Measurements from ENCODE around the gene HMGXB3.

The HMGXB3 gene

DNA sequence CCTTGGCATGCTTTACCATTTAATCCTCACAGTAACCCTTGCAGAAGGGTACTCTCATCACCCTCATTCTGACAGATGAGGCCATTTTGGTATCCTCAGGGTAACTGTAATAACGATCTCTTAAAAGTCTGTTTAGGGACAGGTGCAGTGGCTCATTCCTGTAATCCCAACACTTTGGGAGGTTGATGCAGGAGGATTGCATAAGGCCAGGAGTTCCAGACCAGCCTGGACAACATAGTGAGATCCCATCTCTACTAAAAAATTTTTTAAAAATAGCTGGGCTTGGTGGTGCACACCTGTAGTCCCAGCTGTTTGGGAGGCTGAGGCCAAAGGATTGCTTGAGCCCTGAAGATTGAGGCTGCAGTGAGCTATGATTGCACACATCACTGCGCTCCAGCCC lies 54.0 kb downstream of the HMGXB3 start:
- no peak for DNase-seq

DNA sequence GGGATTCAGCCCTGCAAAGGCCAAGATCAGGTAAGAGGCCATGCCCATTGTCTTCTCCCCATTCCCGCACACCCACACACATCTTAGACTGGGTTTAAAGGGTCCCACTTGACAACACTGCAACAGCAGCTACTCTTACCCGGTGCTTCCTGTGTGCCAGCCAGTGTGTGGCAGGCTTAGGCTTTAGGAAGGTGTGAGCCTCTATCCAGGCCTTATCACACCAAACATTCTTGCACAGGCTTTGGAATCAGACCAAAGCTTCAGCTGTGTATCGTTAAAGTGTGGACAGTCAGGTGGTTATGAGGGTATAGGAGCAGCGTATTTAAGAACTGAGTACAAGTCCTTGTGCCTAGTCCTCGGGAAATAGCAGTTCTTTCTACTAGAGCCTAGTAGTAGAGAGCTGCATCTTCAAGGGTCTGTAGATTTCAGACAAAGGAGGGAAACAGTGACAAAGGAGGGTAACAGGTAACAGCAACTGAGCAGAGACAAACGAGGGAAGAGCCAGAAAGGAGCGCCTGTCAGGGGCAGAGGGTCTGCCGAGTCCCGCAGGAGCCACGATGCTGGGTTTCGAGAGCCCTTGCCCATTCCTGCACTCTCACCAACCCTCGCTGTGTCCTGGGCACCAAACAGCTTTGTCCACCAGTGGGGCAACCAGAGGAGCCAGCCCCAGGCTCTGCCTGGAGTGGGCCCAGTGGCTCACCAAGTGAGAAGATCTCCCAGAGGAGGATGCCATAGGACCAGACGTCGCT lies 55.0 kb downstream of the HMGXB3 start:
- no peak for DNase-seq

DNA sequence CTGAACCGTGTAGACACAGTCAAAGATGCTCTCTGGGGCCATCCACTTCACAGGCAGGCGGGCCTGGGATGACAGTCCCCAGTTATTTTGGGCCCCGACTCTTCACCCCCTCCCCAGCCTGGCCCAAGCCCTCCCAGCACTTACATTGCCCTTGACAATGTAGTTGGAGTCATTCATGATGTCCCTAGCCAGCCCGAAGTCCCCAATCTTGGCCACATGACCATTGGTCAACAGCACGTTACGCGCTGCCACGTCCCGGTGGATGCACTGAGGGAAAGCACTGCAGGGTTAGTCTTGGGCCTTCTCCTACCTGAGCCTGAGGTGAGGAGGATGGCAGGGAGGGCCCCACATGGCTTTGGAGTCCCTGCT lies 55.5 kb downstream of the HMGXB3 start:
- DNase-seq, result no peak

DNA sequence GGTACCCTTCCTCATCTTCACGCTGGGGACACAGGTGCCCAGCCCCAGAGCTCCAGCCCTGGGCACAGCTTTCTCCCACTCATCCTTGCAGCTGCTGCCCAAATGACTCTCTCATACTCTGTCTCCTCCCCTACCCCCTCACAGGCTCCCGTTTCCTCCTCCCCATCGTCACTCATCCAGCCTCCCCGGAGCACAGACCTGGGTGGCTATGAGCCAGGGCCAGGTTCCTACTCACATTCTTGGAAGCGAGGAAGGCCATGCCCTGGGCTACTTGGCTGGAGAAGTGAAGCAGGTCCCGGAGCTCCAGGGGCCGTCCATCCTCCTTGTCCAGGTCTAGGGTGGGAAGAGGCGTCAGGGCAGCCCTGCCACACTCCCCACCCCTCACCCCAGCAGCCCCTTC lies 56.5 kb downstream of the HMGXB3 start:
- no peak for DNase-seq

DNA sequence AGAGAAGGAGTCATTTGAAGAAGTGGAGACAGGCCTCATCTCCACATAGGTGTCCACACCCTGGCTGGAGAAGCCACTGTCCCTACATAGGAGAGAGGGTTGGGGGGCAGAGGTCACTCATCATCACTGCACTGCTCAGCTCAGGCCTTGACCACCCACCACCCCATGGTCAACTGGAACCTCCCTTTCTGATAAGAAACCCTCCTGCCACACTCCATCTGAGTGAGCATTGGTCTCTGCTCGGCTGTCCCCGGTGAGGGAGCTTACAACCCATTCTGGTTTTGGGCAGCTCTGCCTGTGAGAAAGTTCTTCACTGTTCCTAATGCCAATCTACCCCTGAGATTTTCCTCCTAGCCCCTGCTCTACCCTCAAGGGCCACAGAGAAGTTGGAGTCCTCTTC lies 57.0 kb downstream of the HMGXB3 start:
- no peak for DNase-seq

DNA sequence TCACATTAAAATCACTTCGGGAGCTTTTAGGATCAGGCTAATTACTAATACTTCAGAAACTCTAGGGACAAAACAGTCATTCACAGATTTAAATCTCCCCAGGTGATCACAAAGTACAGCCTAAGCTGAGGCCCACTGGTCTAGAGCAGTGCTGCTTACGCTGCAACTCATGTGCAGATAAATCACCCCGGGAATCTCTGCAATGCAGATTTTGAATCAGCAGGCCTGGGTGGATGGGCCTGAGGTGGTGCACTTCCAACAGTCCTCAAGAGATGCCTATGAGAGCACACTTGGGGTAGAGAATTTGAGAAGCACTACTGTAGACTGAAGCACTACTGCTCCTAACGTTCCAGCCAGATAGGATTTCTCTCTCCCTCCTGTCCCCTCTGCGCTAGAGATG lies 57.5 kb downstream of the HMGXB3 start:
- no peak for DNase-seq

DNA sequence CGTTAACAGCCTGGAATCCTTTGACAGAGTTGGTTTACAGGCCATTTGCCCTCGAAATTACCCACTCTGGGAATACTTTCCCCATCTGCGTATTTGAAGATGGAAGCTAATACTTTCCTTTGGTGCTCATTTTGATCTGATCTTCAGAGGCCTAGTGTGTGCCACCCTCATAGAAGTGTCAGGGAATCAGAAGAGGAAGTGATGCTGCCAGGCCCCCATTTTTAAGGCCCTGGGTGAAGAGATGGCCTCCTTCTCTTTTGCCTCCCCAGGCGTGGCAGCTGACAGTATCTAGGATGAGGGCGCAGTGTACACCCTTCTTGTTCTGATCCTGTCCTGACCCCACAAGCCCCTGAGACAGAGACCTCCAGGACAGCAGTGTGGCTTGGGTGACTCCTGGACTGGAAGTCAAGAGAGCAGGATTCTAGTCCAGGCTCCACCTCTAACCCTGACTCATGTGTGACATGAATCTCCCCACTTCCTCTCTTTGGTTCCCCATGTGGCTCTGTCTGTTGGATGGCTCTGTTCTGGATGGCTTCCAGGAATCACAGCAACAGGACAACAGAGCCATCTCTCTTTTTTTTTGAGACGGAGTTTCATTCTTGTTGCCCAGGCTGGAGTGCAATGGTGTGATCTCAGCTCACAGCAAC lies 58.1 kb downstream of the HMGXB3 start:
- no peak for DNase-seq

DNA sequence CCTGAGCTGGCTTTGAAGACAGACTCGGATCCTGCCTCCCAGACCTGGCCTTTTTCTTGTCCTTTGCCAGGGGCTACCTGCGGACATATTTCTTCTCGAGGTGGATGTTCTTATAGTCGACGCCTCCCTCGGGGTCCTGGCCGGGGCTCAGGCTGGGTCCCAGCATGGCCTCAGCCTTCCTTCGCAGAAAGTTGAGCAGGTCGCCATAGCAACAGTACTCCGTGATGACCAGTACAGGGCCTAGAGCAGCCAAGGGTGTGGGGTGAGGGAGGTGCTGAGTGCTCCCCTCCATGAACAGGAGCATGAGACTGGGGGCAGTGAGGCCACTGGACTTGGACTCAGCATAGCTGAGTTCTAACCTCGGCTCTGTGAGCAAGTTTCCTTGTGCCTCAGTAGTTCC lies 59.1 kb downstream of the HMGXB3 start:
- DNase-seq, result no peak

DNA sequence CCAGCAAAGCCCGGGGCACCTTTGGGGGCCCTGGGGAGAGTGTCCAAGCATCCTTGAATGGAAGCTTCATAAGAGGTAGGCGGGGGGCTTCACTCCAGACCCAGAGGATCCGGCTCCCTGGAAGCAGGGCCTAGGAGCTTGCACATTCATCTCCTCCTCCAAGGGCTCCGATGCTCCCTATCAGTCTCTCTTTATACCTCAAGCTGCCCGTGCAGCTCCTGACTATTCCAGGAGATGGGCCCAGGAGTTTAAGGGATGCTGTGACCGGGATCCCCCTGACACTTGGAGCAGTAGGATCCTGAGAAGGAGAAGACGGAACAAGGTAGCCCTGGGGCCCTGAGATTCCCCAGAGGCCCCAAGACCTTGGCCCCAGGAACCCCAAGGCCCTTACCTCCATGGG lies 59.9 kb downstream of the HMGXB3 start:
- DNase-seq, result no peak

DNA sequence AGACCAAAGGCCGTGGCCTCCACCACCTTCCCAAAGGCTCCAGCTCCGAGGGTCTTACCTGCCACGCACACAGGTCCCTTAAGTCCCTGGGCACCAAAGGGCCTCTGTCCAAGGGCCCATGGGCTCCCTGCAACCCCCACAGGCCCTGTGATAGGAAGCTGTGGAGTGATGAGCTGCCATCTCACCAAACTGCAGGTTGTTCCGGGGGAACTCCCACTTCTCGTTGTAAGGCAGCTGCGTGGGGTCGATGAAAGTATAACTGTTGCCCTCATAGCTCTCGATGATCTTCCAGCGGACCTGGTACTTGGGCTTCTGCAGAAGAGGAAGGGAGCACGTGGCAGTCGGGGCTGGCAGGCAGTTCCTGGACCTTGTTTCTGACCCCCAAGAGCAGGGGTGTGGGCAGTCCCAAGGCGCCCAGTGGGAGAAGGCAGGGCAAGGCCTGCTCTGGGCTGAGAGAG lies 61.0 kb downstream of the HMGXB3 start:
- no peak for DNase-seq

DNA sequence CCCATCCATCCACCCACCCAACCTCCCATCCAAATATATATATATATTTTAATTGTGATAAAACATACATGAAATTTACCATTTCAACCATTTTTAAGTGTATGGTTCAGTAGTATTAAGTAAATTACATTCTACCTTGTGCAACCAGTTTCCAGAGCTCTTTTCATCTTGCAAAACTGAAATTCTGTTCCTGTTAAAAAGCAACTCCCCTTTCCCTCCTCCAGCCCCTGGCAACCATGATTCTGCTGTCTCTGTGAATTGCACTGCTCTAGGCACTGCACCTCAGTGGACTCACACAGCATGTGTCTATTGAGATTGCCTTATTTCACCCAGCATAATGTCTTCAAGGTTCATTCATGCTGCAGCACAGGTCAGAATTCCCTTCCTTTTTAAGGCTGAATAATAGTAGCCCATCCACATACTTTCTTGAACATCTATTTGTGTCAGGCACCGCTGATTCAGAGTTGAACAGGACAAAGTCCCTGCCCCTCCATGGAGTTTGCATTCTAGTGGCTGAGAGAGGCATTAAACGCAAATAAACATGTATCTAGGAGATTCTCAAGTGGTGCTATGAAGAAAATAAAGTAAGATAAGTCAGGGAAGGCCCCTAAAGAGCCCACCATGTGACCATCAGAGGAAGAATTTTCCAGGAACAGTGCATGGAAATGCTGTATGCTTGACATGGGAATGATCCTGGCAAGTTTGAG lies 61.8 kb downstream of the HMGXB3 start:
- no peak for DNase-seq

DNA sequence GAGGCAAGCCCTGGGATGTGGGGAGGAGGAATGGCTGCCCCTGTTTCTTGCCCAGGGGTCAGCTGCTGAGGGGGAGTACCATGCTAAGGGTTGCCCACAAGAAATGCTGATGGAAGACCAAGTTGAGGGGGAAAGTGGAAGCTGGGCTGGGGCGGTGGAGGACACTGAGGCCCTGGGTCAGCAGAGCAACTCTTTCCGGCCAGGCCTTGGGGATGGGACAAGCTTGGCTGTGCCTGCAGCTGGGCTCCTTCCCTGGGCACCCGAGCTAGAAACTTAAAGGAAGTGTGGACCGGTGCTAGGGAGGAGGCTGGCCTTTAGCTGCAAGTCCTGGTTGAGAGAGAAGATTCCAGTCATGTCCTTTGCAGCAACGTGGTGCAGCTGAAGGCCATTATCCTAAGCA lies 63.1 kb downstream of the HMGXB3 start:
- no peak for DNase-seq

DNA sequence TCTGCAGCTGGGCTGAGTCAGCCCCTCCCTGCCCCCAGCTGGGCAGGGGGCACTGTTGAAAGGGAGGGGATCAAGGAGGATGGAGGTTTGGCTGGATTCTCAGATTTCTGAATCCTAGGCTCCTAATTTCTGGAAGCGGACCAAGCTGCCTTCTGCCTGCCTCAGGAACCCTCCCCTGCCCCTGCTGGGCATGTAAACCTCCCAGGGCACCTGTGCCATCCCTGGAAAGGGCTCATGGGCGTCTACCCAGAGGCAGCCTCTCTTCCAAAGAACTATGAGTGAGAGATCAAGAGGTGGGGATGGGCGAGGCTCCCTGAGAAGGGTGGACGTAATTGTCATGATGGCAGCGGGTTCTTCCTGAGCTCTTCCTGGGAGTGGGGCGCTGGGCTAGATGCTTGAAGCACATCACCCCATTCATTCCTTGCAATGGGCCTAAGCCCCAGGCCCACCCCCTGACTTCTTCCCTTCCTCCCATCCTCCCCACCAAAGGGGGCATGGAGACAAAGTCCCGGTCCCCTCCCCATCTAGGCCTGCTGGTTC lies 64.2 kb downstream of the HMGXB3 start:
- no peak for DNase-seq

DNA sequence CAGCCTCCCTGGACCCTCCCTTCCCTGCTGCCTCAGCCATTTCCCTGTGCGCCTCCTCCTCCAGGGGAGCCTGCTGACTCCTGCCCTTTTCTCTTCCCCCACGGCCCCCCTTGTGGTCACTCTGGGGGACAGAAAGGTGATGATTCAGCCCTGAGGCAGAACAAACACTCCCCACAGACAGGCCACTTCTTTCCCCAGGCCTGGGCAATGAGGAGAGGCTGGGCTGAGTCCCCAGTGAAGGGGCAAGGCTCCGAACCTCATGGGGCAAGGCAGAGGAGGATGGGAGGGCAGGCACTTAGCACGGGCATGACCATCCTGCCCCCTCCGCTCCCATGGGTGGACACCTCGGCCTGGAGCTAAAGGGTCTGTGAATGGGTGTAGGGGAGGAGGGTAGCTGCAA lies 64.8 kb downstream of the HMGXB3 start:
- DNase-seq, result no peak

DNA sequence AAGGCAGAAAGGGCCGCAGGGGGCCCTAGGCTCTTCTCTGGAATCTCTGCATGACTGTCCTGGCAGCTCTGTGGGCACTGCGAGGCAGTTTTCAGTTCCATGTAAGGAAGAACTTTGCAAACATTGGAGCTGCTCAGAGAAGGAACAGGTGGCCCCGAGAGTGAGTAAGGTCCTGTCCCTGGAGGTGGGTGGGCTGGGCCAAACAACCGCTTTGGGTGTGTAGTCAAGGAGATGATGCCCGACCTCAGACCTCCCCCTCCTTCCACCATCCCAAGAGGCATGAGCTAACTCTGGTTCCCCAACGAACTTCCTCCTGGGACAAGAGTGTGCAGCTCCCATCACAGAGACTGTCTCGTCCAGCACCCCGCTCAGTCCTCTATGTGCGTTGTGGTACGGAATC lies 65.3 kb downstream of the HMGXB3 start:
- no peak for DNase-seq

DNA sequence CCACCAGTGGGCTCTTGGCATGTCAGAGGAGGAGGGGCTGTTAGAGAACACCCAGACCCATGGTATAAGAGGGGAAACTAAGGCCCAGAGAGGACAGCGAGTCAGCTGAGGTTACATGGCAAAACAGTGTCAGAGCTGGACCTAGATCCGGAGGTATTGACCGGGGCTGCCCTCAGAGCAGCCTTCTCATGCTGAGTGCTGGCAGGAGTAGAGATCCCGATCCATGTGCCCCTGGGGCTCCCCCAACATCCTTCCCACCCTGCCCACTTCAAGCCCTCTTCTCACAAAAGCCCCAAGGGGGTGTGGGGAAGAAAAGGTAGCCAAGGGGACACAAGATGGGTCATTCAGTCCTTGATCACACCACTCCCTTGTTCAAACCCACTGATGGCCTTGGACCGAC lies 65.9 kb downstream of the HMGXB3 start:
- DNase-seq, result no peak

DNA sequence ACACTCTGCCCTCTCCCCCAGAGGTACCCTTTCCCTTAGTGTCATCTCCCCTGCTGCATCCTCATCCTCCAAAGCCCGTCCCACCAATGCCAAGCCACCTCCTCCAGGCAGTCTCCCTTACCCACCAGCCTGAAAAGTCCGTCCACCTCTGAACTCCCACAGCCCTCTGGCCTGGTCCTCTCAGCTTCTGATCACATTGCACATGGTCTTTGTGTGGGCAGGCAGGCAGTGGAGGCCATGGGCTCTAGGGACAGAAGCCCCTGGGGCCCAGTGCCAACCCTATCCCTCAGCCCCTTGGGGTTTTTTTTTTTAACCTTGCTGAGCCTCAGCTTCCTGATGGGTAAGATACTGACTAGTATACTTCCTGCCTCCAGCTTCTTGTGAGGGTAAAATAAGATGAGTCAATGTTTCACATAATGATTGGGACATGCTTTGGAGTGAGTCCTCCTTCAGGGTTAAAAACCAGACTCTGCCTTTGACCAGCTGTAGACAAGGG lies 66.4 kb downstream of the HMGXB3 start:
- no peak for DNase-seq

DNA sequence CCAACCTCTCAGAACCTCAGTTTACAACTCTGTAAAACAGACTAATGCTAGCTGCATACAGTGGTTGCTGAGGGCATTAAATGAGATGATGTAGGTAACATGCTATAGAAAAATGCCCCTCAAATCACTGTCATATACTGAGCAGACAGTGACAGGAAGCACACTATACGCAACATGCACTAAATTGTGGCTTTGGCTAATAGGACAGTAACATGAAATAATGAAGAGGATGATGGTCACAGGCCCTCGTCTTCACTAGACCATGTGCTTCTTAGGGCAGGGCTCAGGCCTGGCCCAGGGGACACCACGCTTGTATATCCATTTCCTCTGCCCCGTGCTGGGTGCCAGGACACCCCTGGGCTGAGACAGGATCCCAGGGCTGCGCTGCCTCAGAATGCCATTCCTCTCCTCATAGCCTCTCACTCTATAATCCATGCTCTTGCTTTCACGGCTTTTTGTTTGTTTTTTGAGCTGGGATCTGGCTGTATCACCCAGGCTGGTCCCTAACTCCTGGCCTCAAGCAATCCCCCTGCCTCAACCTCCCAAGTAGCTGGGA lies 66.9 kb downstream of the HMGXB3 start:
- DNase-seq, result no peak

DNA sequence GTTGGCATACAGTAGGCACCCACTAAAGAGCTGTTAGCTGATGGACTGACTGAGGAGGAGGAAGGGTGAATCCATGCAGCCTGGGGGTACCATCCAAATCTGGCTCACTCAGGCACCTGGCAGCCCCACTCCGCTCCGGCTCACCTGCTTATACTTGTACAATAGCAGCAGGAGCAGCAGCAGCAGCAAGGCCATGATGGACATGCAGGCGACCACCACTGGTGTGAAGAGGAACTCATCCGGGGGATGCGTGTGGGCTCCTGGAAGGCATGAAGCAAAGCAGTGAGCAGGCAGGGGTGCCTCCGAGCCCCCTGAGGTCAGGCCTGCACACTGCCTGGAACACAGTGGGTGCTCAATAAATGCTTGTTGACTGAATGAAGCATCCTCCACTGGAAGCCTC lies 67.5 kb downstream of the HMGXB3 start:
- DNase-seq, result no peak

DNA sequence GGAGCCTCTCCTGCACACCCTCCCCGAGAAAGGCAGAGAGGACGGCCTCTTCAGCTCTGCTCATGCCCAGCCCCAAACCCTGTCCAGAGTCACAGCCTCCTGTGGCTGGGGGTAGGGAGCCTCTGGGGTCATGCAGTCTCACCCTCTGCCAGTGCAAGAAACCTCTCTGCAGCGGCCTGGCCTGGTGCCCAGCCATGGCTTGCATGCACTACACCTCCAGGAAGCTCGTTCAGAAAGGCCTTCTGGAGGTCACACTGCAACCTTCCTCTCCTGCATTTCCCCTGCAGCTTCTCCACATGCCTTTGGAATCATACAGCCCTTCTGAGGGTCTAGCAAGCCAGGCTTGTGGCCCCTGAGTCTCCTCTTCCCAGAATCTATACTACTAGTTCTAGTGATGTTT lies 67.9 kb downstream of the HMGXB3 start:
- no peak for DNase-seq

DNA sequence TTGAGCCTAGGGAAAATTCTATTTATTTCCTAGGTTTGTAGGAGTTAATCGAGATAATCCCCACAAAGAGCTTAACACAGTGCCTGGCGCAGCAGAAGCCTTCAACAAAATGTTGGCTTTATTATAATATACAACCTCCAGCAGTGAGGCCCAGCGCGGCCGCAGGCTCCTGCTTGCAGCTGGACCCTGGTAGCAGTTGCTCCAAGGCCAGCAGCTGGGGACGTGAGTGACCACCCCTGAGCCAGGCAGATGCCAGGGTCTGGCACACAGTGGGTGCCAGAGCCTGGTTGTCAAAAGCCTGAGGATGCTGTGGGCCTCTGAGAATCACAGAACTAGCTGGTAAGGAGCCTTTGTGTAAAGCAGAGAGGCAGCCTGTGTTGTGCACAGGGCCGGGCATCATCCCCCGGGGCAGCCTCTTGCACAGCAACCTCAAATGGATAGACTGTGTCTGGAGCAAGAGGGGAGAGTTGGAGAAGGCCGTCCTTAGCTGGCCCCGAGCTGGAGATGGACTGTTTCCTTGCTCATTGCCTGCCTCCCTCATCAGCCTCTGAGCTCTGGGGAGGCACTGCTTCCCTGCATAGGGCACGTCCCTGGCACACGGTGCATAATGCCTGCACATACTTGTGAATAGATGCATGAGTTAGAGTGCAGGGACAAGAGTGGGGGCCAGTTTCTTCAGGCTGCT lies 68.6 kb downstream of the HMGXB3 start:
- no peak for DNase-seq

DNA sequence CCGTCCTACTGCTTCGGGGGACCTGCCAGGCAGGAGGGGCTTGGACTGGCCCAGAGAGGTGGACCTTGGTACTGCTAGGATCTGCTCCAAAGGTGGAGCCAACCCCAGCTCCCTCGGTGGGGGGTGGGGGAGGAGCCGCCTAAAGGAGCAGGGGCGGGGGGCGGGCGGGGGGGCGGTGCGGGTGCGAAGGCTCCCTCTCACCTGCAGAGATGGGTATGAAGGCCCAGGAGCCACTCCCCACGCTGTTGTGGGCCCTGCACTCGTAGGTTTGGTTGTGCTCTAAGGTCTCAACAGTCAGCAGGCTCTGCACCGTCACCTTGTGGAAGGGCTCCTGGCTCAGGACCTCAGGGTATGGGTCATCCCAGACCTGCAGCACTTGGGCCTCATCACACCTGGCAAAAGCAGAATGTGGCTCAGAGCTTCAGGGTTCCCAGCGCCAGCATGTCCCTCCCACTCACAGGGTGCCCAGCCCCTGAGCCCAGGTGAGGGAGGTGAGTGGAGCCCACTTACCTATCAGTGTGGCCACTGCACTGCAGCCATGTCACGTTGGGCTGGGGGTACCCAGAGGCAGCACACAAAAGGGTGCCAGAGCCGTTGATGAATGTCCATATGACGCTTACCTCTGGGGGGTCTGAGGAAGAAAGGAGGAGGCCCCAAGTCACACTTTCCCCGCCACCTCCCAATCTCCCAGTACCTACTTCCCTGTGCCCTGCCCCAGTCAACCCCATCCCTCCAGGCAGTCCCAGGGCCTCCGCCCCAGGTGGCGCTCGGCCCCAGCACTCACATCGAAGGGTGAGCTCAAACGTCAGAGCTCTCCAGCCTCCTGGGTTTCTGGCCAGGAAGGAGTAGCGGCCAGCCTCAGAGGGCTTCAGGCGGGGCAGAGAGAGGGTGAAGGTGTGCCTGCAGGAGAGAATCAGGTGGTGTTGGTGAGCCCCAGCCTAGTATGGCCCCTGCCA lies 69.4 kb downstream of the HMGXB3 start:
- no peak for DNase-seq
